ENCODE results near the gene PCDHGC3. TPM values are rescaled to one million over a fixed set of nuclear protein-coding genes. Genes with fewer than 3 reads are reported as not detected.

Gene PCDHGC3
- total RNA-seq, 1 experiment from 2014 or later, result 112 TPM

DNA sequence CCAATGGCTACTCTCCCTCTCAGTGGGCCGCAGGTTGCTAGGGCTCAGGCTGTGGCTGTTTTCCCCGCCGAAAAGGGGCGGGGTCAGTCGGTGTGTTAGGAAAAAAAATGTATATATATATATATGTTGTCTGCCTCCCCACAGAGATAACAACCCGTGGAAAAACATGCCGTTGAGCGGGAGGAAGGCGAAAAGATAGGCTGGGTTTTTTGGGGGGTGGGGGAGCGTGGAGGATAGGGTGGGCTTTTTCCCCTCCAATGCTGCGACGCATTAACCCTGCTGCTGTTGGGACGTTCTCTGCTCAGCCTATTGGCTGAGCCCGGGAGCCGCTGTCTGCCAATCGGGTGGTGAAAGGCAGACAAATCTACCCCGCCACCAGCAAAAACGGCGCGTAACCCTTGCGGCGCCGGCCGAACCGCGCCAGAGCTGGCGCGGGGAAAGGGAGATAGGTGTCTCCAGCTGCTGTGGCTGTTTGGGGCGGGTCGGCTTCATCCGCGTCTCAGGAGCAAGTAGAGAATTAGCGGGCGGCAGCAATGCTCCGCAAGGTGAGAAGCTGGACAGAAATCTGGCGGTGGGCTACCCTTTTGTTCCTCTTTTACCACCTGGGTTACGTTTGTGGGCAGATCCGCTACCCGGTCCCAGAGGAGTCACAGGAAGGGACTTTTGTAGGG lies 9.0 kb downstream of the PCDHGC3 start, which contains the start of gene PCDHGC4:
Gene PCDHGC4 (plus strand): TSS at position 390 of the 671 bp plus-strand sequence. CDS start 144 bp downstream, at position 534.
- H3K4me1 ChIP-seq (ENCODE audit: insufficient read depth, low read length, poor library complexity, severe bottlenecking), result peaks cover 36% of the 10 kb centered on the region

DNA sequence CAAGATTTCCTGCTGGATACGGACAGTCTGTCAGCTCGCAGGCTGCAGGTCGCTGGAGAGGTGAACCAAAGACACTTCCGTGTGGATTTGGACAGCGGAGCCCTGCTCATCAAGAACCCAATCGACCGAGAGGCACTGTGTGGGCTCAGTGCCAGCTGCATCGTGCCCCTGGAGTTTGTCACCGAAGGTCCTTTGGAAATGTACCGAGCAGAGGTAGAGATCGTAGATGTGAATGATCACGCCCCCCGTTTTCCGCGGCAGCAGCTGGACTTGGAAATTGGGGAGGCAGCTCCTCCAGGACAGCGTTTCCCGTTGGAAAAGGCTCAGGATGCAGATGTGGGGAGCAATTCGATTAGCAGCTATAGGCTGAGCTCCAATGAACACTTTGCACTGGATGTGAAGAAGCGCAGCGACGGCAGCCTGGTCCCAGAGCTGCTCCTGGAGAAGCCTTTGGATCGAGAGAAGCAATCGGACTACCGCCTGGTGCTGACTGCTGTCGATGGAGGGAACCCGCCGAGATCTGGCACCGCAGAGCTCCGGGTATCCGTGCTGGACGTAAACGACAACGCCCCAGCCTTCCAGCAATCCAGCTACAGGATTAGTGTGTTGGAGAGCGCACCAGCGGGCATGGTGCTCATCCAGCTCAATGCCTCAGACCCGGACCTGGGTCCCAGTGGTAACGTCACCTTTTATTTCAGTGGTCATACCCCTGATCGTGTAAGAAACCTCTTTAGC lies 9.7 kb downstream of the PCDHGC3 start:
- H3K27me3 ChIP-seq (replicated peaks; ENCODE audit: insufficient read depth, low read depth, low read length, poor library complexity), result no peaks in the 10 kb centered on the region
- CTCF ChIA-PET, result no interaction called here
- H3K27ac ChIP-seq (ENCODE audit: low read depth, low read length, poor library complexity, severe bottlenecking), result no peak overlapping the region
- H3K4me3 ChIP-seq (ENCODE audit: low read depth, low read length, poor library complexity, severe bottlenecking), result no peak overlapping the region
- peaks cover 10% of the 10 kb centered on the region for H3K36me3 ChIP-seq (ENCODE audit: insufficient read depth, low read length, poor library complexity, severe bottlenecking)
- peaks cover 29% of the 10 kb centered on the region for H3K4me1 ChIP-seq (ENCODE audit: insufficient read depth, low read length, poor library complexity, severe bottlenecking)
- BruUV-seq (replicated peaks), result no TSS peak
- no peaks in the 10 kb centered on the region for H3K9me3 ChIP-seq (ENCODE audit: low read depth, low read length, poor library complexity, severe bottlenecking)
- no peak for DNase-seq (ENCODE audit: low spot score)
- POLR2A ChIA-PET (ENCODE audit: low non-redundant PET), result interaction anchor here (1.2 kb wide), 1 partner anchor 10 kb away, joined by 3 read pairs; the partner anchor contains the start of gene PCDHGC3
- intact Hi-C loops (cut with micrococcal nuclease; ENCODE audit: unreplicated experiment), result no loop called here
- TF ChIP-seq, protein P1, sequence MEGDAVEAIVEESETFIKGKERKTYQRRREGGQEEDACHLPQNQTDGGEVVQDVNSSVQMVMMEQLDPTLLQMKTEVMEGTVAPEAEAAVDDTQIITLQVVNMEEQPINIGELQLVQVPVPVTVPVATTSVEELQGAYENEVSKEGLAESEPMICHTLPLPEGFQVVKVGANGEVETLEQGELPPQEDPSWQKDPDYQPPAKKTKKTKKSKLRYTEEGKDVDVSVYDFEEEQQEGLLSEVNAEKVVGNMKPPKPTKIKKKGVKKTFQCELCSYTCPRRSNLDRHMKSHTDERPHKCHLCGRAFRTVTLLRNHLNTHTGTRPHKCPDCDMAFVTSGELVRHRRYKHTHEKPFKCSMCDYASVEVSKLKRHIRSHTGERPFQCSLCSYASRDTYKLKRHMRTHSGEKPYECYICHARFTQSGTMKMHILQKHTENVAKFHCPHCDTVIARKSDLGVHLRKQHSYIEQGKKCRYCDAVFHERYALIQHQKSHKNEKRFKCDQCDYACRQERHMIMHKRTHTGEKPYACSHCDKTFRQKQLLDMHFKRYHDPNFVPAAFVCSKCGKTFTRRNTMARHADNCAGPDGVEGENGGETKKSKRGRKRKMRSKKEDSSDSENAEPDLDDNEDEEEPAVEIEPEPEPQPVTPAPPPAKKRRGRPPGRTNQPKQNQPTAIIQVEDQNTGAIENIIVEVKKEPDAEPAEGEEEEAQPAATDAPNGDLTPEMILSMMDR (conservative IDR thresholded peaks at IDR 0.05; ENCODE audit: low read depth, low read length), result no peak
- TF ChIP-seq EZH2 (IDR thresholded peaks at IDR 0.05; ENCODE audit: borderline replicate concordance, low read depth, low read length, poor library complexity, severe bottlenecking), result no peak

More for the DNA sequence above, 9.0 kb downstream of the PCDHGC3 start, which contains the start of gene PCDHGC4:
- TF ChIP-seq EZH2 (IDR thresholded peaks at IDR 0.05; ENCODE audit: borderline replicate concordance, low read depth, low read length, poor library complexity, severe bottlenecking), result no peak
- TF ChIP-seq, protein P1 (conservative IDR thresholded peaks at IDR 0.05; ENCODE audit: low read depth, low read length), result no peak
- no TSS peak for BruUV-seq (replicated peaks)
- Histone ChIP-seq H3K9me3 (ENCODE audit: low read depth, low read length, poor library complexity, severe bottlenecking) (no peaks in the 10 kb centered on the region), H3K4me3 (ENCODE audit: low read depth, low read length, poor library complexity, severe bottlenecking) (no peak within 1 kb of the TSS), H3K27me3 (replicated peaks; ENCODE audit: insufficient read depth, low read depth, low read length, poor library complexity) (no peaks in the 10 kb centered on the region), H3K36me3 (ENCODE audit: insufficient read depth, low read length, poor library complexity, severe bottlenecking) (peaks cover 5% of the 10 kb centered on the region), H3K27ac (ENCODE audit: low read depth, low read length, poor library complexity, severe bottlenecking) (no peak within 1 kb of the TSS)
- DNase-seq (ENCODE audit: low spot score), result no peak
- ChIA-PET CTCF (no interaction called here), POLR2A (ENCODE audit: low non-redundant PET) (interaction anchor here (1.2 kb wide), 1 partner anchor 9 kb away, joined by 3 read pairs; the partner anchor contains the start of gene PCDHGC3)
- intact Hi-C loops (cut with micrococcal nuclease; ENCODE audit: unreplicated experiment), result no loop called here

DNA sequence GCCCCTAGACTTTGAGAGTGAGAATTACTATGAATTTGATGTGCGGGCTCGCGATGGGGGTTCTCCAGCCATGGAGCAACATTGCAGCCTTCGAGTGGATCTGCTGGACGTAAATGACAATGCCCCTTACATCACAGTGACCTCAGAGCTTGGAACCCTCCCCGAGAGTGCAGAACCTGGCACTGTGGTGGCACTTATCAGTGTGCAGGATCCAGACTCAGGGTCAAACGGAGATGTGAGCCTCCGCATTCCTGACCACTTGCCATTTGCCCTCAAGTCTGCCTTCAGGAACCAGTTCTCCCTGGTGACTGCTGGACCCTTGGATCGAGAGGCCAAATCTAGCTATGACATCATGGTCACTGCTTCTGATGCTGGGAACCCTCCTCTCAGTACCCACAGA lies 10.3 kb downstream of the PCDHGC3 start:
- ChIA-PET CTCF (no interaction called here), POLR2A (ENCODE audit: low non-redundant PET) (no interaction called here)
- no peak for DNase-seq (ENCODE audit: low spot score)
- Histone ChIP-seq H3K9me3 (ENCODE audit: low read depth, low read length, poor library complexity, severe bottlenecking) (no peaks in the 10 kb centered on the region), H3K27ac (ENCODE audit: low read depth, low read length, poor library complexity, severe bottlenecking) (no peak overlapping the region), H3K4me3 (ENCODE audit: low read depth, low read length, poor library complexity, severe bottlenecking) (no peak overlapping the region), H3K36me3 (ENCODE audit: insufficient read depth, low read length, poor library complexity, severe bottlenecking) (peaks cover 16% of the 10 kb centered on the region), H3K4me1 (ENCODE audit: insufficient read depth, low read length, poor library complexity, severe bottlenecking) (peaks cover 29% of the 10 kb centered on the region), H3K27me3 (replicated peaks; ENCODE audit: insufficient read depth, low read depth, low read length, poor library complexity) (no peaks in the 10 kb centered on the region)
- TF ChIP-seq, protein P1 (conservative IDR thresholded peaks at IDR 0.05; ENCODE audit: low read depth, low read length), result no peak
- TF ChIP-seq EZH2 (IDR thresholded peaks at IDR 0.05; ENCODE audit: borderline replicate concordance, low read depth, low read length, poor library complexity, severe bottlenecking), result no peak
- intact Hi-C loops (cut with micrococcal nuclease; ENCODE audit: unreplicated experiment), result no loop called here
- no TSS peak for BruUV-seq (replicated peaks)

Measured in A673 (cell line).